Measurements from ENCODE around the gene DNAAF9.

DNAAF9 gene

GRCh38 chr20:3409417-3409816 is 1.9 kb upstream of the DNAAF9 start:
- DNase-seq: no peak

GRCh38 chr20:3407771-3408637 is 535 bp upstream of the DNAAF9 start:
- peak; percentile 72 for DNase-seq

- no peak for DNase-seq
These were observed 909 bp downstream of the DNAAF9 start for GRCh38 chr20:3406481-3407039.

- DNase-seq: no peak
These were observed 1.6 kb downstream of the DNAAF9 start for GRCh38 chr20:3405696-3406358.

GRCh38 chr20:3405139-3405538 is 2.3 kb downstream of the DNAAF9 start:
- DNase-seq: no peak

GRCh38 chr20:3404402-3404801 is 3.1 kb downstream of the DNAAF9 start:
- no peak for DNase-seq

GRCh38 chr20:3403741-3404140 is 3.7 kb downstream of the DNAAF9 start:
- DNase-seq: no peak

GRCh38 chr20:3402453-3402852 is 5.0 kb downstream of the DNAAF9 start:
- DNase-seq: no peak

- no peak for DNase-seq
These were observed 7.0 kb downstream of the DNAAF9 start for GRCh38 chr20:3400260-3401155.

GRCh38 chr20:3398681-3399252 is 8.7 kb downstream of the DNAAF9 start:
- no peak for DNase-seq

GRCh38 chr20:3396492-3396891 is 11.0 kb downstream of the DNAAF9 start:
- DNase-seq: no peak

GRCh38 chr20:3392756-3393155 is 14.7 kb downstream of the DNAAF9 start:
- DNase-seq: no peak

- no peak for DNase-seq
These were observed 16.6 kb downstream of the DNAAF9 start for GRCh38 chr20:3390759-3391425.

GRCh38 chr20:3383878-3384495 is 23.5 kb downstream of the DNAAF9 start:
- no peak for DNase-seq

GRCh38 chr20:3382836-3383235 is 24.6 kb downstream of the DNAAF9 start:
- DNase-seq: no peak

- no peak for DNase-seq
These were observed 27.0 kb downstream of the DNAAF9 start for GRCh38 chr20:3380228-3381070.

- DNase-seq: no peak
These were observed 29.3 kb downstream of the DNAAF9 start for GRCh38 chr20:3378138-3378537.

- no peak for DNase-seq
These were observed 29.8 kb downstream of the DNAAF9 start for GRCh38 chr20:3377644-3378043.

GRCh38 chr20:3374296-3374695 is 33.2 kb downstream of the DNAAF9 start:
- DNase-seq: peak; percentile 77

GRCh38 chr20:3371754-3372153 is 35.7 kb downstream of the DNAAF9 start:
- no peak for DNase-seq

GRCh38 chr20:3367089-3367488 is 40.4 kb downstream of the DNAAF9 start:
- no peak for DNase-seq

All from fibroblast of upper back skin (primary cell).